Lower leg skin (tissue), 3 donors: ENCODE data around the gene PYGO1.

ENCODE experiments used
- CTCF ChIP-seq, 3 donors: fragments of 450-650 bp; IDR thresholded peaks; one replicate each; pipeline ENCODE4 v1.5.1; 2016; ENCODE audit warnings: antibody characterized with exemption in 3 of 3, mild to moderate bottlenecking in 3 of 3, moderate library complexity in 2 of 3
- POLR2A ChIP-seq, 2 donors: fragments of 450-650 bp; IDR thresholded peaks; one replicate each; pipeline ENCODE4 v1.6.1; 2016 to 2017; ENCODE audit warnings: antibody characterized with exemption in 2 of 2, mild to moderate bottlenecking in 1 of 2, moderate library complexity in 1 of 2

GRCh38 chr15:55627730-55628368, 39.7 kb upstream of the PYGO1 start:
- no peak for TF ChIP-seq POLR2A (IDR thresholded peaks at IDR 0.05)
- TF ChIP-seq CTCF (IDR thresholded peaks at IDR 0.05), result no peak
